Right lobe of liver (tissue), 4 donors: ENCODE measurements around the gene NWD2.

Experiments
- POLR2A ChIP-seq: fragments of 450-650 bp; IDR thresholded peaks from one replicate; pipeline ENCODE4 v1.6.1; 2017; ENCODE audit warnings: antibody characterized with exemption, mild to moderate bottlenecking
- TF ChIP-seq, protein P1 (sequence below), 4 donors: fragments of 200-600 bp in 3 of 4; fragments of 450-650 bp in 1 of 4; IDR thresholded peaks; one replicate each; pipeline versions ENCODE4 v1.5.1 to v1.8.0; 2016 to 2022; ENCODE audit warnings: antibody characterized with exemption in 4 of 4, mild to moderate bottlenecking in 2 of 4
- donor health status: DM: no; HTN: no; CAD: no.
- donor health status: DM: no; HTN: no; CAD: no.
- donor health status: DM: no; HTN: yes; CAD: no.

DNA sequence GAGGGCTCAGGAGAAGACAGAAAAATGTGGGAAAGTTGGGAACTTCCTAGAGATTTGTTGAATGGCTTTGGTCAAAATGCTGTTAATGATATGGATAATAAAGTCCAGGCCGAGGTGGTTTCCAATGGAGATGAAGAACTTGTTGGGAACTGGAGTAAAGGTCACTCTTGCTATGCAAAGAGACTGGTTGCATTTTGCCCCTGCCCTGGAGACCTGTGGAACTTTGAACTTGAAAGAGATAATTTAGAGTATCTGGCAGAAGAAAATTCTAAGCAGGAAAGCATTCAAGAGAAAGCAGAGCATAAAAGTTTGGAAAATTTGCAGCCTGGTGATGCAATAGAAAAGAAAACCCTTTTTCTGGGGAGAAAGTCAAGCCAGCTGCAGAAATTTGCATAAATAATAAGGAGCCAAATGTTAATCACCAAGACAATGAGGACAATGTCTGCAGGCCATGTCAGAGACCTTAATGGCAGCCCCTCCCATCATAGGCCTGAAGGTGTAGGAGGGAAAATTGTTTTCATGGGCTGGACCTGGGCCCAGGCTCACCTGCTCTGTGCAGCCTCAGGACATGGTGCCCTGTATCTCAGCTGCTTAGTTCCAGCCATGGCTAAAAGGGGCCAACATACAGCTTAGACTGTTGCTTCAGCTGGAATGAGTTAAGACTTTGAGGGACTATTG, 237.8 kb downstream of the NWD2 start:
- TF ChIP-seq, protein P1, sequence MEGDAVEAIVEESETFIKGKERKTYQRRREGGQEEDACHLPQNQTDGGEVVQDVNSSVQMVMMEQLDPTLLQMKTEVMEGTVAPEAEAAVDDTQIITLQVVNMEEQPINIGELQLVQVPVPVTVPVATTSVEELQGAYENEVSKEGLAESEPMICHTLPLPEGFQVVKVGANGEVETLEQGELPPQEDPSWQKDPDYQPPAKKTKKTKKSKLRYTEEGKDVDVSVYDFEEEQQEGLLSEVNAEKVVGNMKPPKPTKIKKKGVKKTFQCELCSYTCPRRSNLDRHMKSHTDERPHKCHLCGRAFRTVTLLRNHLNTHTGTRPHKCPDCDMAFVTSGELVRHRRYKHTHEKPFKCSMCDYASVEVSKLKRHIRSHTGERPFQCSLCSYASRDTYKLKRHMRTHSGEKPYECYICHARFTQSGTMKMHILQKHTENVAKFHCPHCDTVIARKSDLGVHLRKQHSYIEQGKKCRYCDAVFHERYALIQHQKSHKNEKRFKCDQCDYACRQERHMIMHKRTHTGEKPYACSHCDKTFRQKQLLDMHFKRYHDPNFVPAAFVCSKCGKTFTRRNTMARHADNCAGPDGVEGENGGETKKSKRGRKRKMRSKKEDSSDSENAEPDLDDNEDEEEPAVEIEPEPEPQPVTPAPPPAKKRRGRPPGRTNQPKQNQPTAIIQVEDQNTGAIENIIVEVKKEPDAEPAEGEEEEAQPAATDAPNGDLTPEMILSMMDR (IDR thresholded peaks at IDR 0.05): no peak
- TF ChIP-seq POLR2A: no peak
